Purkinje cell (primary cell): ENCODE results near the gene ASB12. TPM values are rescaled to one million over a fixed set of nuclear protein-coding genes. Genes with fewer than 3 reads are reported as not detected.

Experiments
- polyA plus RNA-seq: library from polyadenylated mRNA; unstranded; fragments of >200 nt; fragmentation: Nextera tagmentation; gene quantifications from 2 replicates; pipeline ENCODE4 v1.2.1, GENCODE V29; 2014

The ASB12 gene
- polyA plus RNA-seq: not detected in 2 replicates

GRCh38 chrX:64230123-64230970 lies at the start of gene ASB12:
Gene ASB12, minus strand, starts transcription at chrX:64230607. Its CDS starts 4,957 bp downstream, at chrX:64225650.

GRCh38 chrX:64205441-64205734 lies 25.0 kb downstream of the ASB12 start, which contains the start of gene AMER1:
Gene AMER1, minus strand, starts transcription at chrX:64205708. Its CDS starts 12,422 bp downstream, at chrX:64193286.

Other genes with a start within 250 kb of the ASB12 start
- 0.36 and 0.62 TPM in 2 replicates for gene AMER1, start 24.9 kb downstream of the ASB12 start, polyA plus RNA-seq
- gene MTMR8, start 164.8 kb upstream of the ASB12 start, polyA plus RNA-seq: 0.15 TPM in 1 of 2 replicates, not detected in the other